ENCODE data around the gene ZNF462.

GRCh38 chr9:106874652-106875051 lies 11.7 kb downstream of the ZNF462 start:
- no peak for TF ChIP-seq POLR2A (IDR thresholded peaks at IDR 0.05; ENCODE audit: low read length)
- no peak for TF ChIP-seq CTCF (IDR thresholded peaks at IDR 0.05)
- TF ChIP-seq CHD4 (IDR thresholded peaks at IDR 0.05; ENCODE audit: borderline replicate concordance) = no peak
- no peak for TF ChIP-seq EP300 (IDR thresholded peaks at IDR 0.05)
- no peak for TF ChIP-seq REST (IDR thresholded peaks at IDR 0.05)
- no peak for TF ChIP-seq ZFP36 (IDR thresholded peaks at IDR 0.05; ENCODE audit: borderline replicate concordance, partially characterized antibody)
- no peak for TF ChIP-seq SREBF2 (IDR thresholded peaks at IDR 0.05)
- no peak for TF ChIP-seq BCL3 (IDR thresholded peaks at IDR 0.05)
- TF ChIP-seq CBX2 (IDR thresholded peaks at IDR 0.05; ENCODE audit: borderline replicate concordance, low read depth) = no peak
- no peak for TF ChIP-seq CEBPB (IDR thresholded peaks at IDR 0.05)
- no peak for TF ChIP-seq MAX (IDR thresholded peaks at IDR 0.05)
- TF ChIP-seq RAD21 (conservative IDR thresholded peaks at IDR 0.05 in 1 of 2, IDR thresholded peaks at IDR 0.05 in 1 of 2) = no peak
